Left colon (tissue), 2 donors: Measurements from ENCODE around the gene RBBP8NL. TPM values are rescaled to one million over a fixed set of nuclear protein-coding genes. Genes with fewer than 3 reads are reported as not detected.
A peak's percentile ranks its signal among the peaks of the same experiment; 100 is the strongest.

Source experiments
- ATAC-seq: fragments of 200-7000 bp; cut with Tn5 transposase; one replicate; pipeline ENCODE4 v1.9.1; 2020; ENCODE audit warnings: mild to moderate bottlenecking, moderate library complexity
- DNase-seq, 2 donors: peaks; one replicate each; pipeline ENCODE4 v3.0.0-alpha.2; 2020
- intact Hi-C, 2 donors: fragments of 100-400 bp; cut with DNase I in 1 of 2; cut with micrococcal nuclease in 1 of 2; formaldehyde crosslinking; loops; one replicate each; pipeline versions ENCODE4 v1.11.2 to v1.14.0; 2022; cut with DNase I, micrococcal nuclease
- total RNA-seq, 2 donors: library from RNA; stranded (reverse); fragmentation: NEBNext Ultra II Directional; extraction: Animal tissue kit (Norgen Biotek cat#: 25700); gene quantifications; one replicate each; pipeline ENCODE4 v1.2.1, GENCODE V29; 2021
- donor health status: DM: no; HTN: no; CAD: no.
- donor health status: DM: yes; HTN: yes; CAD: no.

The RBBP8NL gene
- total RNA-seq, 2 donors from 2014 or later = 4.8 to 6.7 TPM

DNA sequence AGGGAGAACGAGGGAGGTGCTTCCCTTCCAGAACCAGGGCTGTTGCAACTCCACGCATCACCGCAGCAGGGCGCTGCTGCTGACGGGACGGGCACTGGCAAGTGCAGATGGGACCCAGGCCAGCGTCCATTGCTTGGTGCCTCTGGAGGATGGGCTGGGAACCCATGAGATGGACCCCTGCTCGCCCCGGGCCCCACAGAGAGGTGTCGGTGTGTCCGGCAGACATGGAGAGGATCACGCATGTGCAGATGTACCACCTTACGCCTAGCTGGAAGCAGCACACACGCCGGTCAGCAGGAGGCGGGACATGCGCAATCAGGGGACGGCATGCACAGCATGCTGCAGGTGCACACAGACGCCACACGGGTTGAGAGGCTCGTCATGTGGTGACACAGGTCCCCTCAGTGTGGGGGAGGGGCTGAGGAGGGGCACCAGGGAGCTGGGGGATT, 26.0 kb downstream of the RBBP8NL start:
- intact Hi-C loops = no loop called here
- ATAC-seq = no peak
- no peak for DNase-seq

DNA sequence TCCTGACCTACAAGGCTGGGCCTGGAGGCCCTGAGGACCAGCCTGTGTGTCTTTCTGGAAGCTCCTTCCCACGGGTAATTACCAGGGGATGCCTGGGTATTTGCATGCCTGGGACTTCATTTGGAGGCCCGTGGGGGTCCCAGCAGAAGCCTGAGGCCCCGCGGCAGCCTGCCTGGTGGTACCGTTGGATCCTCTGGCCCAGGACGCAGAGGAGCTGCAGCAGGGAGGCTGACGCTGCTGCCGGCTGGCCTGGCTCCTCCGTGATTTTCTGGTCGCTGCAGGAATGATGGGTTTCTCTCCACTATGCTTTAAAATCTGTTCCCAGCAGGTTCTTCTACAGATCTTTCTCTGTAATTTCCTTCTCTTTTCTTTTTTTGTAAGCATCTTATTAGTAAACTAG, 26.8 kb downstream of the RBBP8NL start:
- DNase-seq (no peak), ATAC-seq (no peak)
- intact Hi-C loops = no loop called here

DNA sequence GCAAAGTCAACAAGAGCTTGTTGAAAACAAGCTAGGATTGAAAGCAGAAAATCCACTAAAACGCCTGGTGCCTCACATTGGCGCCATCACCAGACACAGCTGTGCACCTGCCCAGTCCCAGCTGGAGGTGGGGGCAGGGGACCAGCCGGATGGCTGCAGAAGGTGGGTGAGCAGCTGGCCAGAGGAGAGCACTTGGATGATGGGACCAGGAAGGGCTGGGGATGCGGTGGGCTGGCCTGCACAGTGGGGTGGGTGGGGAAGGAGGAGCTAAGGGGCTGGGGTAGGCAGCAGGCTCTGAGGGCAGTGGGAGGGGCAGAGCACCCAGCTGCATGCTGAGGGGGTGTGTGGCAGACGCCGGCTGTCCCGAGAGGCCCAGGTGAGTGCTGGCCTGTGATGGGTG, 27.3 kb downstream of the RBBP8NL start:
- ATAC-seq (no peak), DNase-seq (no peak)
- intact Hi-C loops = no loop called here

DNA sequence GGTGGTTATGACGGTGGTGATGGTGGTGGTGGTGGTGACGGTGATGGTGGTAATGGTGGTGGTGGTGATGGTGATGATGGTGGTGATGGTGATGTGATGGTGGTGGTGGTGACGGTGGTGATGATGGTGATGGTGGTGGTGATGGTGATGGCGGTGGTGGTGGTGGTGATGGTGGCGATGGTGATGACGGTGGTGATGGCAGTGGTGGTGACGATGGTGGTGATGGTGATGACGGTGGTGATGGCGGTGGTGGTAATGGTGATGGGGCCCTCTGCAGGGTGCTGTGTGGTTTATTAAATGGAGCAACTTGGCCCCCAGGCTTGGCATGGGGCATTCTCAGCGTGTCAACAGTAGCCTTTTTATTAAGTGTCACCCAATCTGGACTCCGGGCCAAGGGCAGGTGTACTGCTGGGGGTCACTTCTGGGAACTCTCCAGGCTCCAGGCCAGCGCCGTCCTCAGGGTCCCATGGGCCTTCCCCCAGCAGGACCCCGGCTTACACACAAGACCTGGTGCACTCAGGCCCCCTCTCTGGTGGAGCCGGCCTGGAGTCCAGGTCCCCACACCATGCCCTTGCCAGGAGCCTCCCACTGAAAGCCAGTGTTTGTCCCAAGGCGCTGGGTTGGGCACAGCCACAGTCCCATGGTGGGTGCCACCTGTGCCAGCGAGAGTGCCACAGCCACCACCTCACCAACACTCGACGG, 29.1 kb downstream of the RBBP8NL start:
- no peak for ATAC-seq
- no peak for DNase-seq
- intact Hi-C loops = no loop called here

DNA sequence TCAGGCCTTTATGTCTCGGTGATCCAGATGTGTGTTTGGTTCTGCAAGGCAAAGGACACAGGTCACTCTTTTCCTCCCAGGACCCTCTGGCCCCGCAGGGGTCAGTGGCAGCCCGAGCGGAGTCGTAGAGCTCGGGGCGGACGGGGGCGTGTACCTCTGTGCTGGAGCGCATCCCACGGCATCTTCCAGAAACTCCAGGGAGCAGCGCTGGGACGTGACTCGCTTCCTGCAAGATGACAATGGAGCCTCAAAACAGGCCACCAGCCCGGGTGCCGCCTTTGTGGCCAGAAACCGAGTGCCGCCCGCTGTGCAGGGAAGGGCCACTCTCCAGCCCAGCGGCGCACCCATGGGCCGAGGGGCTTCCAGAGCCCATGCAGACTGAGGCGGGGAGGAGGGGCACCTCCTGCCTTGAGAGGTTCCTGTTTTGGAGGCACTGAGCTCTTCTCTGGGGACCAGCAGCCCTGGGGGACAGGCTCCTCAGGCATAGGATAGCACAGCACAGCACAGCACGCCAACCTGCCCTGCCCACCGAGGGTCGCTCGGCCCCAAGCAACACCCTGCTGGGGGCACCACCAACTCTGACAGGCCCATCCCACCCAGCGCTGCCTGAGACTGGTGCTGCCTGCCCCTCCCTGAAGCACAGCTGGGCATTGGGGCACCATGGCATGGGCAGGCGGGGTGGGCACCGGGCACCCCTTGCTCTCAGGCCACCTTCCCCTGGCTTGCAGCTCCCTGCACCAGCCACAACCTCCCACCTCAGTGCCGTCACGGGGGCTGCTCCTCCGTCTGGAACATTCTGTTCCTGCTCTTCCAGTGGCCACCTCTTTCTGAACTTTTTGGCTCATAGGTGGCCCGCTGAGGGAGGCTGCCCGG, 30.7 kb downstream of the RBBP8NL start:
- intact Hi-C loops = no loop called here
- ATAC-seq (no peak), DNase-seq (no peak)

DNA sequence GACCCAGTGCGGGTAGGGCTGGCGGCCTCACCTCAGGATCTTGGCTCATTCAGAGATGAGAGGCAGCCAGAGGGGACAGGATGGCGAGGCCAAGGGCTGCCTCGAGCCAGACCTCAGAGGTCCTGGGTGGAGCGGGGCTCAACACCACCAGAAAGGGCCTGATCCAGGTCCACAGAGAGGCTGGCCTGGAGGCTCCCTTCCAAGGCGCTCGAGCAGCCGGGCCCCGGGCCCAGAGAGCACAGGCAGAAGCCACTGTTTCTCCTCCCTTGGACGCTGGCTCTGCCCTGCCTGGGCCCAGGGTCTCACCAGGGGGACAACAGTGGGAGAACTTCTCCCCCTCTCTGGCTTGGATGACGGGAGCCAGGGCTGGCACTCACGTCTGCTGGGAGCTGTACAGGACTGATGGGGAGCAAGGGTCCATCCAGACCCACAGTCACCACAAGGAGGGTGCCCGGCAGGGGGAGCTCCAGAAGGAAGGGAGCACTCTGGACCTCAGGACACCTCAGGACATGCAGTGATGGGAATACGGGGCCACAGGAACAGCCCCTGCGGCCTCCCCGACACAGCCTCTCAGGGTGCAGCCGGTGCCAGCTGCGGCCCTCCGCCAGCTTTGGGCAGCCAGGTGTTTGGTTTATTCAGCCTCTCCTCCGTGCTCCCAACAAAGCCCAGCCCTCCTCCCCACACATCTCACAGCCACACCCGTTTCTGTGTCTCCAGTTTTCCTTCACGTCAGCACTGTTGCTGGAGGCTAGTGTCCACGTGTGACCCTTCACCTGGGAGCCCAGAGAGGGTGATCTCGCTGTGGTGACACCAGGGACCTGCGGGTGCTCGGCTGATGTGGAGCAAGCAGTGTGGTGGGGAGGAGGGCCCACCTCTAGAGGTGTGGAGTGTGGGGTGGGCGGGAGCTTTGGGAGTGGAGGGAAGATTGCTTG, 31.8 kb downstream of the RBBP8NL start:
- peak; percentile 24 for ATAC-seq
- no peak for DNase-seq
- intact Hi-C loops = no loop called here

DNA sequence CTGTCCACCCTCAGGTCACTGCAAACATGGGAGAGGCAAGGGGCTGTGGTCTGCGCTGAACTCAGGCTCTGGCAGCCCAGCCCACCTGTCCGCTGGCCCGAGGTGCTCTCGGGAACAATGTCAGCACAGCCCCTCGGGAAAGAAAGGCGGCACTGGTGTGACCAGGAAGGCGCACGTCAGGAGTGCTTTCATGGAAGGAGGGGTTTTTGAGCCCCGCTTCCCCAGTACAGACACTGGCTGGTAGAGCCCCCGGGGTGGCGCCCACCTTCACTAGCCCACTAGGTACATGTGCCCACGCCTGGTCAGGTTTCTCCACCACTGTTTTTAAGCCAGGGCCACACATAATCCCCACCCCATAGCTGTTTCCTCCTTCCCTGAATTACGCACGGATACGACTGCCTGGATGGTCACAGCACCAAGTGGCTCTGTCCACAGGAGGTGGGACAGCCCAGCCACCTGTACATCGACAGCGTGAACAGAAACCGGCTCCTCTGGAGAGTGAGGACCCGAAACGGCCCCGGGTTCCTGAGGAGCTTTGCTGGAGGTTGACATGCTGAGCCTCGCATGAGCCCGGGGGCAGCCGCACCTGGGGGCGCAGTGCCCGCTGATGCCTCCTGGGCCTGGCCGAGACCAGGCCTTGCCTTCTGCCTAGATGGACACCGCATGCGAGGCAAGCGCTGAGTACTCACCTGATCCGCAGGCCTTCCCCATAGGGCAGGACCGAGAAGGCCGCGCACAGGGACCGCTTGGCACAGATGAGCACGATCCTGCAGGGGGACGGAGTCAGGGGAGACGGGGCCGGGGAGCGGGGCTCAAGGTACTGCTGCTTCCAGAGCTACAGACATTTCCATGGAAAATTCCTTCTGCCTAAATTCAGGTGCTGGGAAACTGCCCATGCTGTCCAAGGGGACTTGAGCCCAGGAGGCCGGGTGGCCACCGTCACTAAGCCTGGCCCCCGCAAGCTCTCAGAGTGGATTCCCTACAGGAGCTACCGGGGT, 32.8 kb downstream of the RBBP8NL start:
- ATAC-seq = no peak
- no peak for DNase-seq
- intact Hi-C loops = no loop called here

DNA sequence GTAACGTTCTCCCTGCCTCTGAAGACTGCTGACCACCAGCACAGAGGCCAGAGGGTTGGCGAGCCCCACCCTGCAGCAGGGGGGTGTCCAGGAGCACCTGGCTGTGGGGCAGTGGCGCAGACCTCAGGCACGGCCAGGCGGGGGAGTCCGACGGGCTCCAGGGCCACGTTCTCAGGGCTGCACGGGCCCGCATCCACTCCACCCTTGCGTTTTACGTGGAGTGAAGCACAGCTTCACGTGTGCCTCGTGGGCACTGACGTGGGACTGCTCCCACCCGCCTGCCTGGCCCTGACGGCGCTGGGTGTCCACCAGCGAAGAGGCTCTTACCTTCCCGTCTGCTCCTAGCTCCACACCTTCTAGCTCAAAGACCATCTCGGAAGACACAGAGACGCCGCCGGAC, 33.5 kb downstream of the RBBP8NL start:
- intact Hi-C loops = no loop called here
- no peak for ATAC-seq
- DNase-seq = no peak

DNA sequence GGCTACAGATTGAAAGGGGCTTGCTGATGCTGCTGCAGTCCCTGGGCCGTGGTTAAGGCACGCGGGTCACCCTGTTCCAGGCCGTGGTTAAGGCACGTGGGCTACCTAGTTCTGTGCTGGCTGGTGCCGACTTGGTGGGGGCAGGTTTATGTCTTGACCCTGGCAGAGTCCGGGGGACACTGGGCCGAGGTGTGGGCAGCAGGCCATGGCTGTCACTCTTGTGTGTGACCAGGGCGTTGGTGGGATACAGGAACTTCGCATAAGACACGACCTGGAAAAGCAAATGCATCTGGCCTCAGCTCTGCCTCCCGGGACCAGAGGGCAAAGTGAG, 34.0 kb downstream of the RBBP8NL start:
- no peak for ATAC-seq
- no peak for DNase-seq
- intact Hi-C loops = no loop called here

DNA sequence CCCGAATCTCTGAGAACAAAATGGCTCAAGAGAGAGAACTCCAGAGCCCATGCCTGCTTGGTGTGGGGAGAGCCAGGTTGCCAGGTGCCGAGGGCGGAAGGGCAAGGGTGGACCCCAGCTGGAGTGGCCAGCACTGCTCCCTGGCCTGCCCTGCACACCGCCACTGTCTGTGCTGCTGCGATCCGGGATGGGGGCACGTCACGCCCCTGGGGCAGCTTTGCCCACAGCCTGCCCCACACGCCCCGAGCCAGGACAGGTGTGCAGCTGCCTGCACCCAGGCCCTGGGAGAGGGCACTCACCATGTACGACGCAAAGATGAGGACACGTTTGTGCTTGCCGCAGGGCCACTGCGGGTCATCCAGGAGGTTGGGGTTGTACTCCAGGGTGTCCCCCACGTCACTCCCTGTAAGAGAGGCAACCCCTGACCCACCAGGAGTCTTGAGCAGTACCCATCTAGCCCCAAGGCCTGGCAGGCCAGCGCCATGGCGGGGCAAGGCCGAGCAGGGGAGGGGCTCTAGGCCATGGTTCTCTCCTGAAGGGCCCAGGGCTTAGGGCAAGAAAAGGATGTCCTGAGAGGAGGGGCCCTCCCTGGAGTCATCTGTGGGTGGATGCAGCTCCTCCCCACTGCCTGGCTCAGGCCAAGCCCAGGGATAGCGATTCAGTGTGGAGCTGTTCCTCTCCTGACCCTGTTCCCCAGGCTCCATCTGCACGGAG, 34.6 kb downstream of the RBBP8NL start:
- intact Hi-C loops = no loop called here
- ATAC-seq = no peak
- DNase-seq = no peak

DNA sequence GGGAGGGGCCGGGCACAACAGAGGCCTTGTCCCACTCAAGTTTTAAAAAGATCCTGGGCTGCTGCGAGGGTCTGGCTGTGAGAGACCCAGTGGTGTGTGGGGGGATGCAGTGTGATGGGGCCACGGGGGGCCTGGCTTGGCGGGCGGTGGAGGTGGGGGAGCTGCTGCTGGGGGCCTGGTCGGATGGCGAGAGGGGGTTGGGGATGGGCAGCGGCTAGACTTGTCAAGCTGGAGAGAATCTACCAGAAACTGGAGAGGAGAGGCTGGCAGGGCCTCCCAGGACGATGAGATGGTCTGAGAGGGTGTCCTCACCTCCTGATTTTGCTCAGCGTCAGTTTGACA, 35.3 kb downstream of the RBBP8NL start:
- ATAC-seq (no peak), DNase-seq (no peak)
- intact Hi-C loops = no loop called here

DNA sequence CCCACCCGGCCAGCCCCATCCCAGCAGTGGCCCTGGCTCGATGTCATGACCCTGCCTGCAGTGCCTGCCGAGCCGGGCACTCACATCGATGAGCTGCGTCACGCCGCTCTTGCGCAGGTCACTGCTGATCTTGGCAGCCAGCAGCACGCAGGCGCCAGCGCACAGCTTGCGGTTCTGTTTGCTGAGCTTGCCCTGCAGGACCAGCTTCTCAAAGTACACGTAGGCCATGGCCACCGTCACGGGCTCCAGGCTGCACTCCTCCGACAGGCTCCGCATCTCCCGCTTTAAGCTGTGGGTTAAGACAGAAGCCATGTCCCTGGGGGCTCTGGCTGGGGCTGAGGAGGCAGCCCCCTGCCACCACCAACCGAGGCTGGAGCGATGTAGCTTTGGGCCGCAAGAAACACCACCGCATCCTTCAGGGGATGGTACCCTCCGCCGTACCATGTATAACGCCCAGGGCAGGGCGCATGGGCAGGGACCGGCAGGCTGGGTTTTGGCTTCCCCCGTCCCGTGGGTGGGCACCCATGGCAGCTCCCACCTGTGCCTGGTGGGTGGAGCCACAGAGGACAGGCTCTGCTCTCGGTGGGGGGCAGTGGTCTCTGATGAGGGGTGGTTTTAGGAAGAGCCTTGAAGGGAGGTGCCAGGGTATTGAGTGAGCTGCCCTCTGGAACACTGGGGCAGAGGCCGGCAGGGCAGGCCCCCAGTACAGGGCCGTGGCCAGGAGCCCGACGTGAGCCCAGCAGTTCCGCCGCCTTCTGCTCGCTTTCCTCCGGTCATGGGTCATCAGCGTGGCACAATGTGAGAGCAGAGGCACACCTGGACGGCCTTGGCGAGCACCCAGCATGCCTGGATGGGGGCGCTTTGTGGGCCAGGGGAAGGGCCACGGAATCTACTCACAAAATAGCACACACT, 35.9 kb downstream of the RBBP8NL start:
- intact Hi-C loops = no loop called here
- ATAC-seq (no peak), DNase-seq (no peak)

DNA sequence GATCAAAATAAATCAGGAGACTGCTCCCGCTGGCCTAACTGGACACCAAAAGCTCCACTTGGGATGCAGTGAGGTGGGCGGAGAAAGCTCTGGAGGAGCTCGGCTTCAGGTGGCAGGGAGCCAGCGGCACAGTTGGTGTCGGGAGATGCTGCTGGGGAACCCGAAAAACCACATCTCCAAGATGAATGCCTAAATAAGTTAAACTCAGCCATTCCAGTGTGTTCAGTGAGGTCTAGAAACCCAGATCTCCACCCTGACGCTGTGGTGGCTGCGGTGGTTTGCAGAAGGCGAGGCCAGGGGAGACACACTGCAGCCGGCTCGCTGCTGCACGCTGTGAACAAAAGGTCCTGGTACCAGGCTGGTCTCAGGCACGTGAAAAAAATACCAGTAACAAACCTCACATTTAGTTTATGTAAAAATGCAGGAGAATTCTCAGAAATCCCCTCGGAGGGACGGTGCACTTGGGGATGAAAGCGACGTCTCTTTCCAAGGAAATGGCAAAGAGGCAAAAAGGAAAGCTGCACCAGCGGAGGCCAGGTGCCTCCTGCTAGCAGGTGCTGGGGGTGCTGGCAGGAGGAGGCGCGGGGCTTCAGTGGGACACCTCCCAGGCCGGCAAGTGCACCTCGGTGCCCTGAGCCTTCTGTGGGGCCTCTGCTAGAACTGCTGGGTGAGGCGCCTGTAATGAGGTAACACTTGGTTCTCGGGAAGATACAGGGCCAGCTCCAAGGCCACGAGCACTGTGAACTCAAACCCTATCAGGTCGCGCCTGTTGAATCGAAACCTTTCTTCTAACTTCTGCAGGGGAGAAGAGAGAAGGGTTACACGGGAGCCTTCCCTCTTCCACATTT, 36.8 kb downstream of the RBBP8NL start:
- intact Hi-C loops = no loop called here
- DNase-seq = no peak
- ATAC-seq = no peak

DNA sequence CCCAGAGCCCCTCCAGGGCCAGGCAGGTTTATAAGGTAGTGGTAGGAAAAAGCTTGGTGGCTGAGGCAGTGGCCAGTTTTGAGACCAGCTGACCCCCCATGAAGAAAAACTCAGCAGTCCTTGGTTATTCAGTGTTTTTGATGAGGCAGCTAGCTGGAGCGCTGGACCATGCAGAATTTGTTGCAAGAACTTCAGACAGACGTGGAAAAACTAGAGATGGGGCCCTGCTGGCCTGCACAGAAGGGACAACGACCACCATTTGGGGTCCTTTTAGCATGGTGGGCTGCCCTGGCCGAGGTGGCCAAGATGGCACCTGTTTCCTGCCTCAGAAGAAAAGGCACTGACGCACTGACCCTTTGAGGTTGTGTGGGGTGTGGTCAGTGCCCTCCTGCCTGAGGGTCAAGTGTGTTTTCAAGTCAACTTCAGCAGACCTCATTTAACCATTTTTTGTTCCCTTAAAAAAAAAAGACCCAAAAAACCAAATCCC, 37.7 kb downstream of the RBBP8NL start:
- DNase-seq (no peak), ATAC-seq (no peak)
- intact Hi-C loops = loop anchor here (10.0 kb wide), 2 partner anchors 85 to 375 kb away; partner anchors contain the start of gene ADRM1 (in 2 of the 2)

DNA sequence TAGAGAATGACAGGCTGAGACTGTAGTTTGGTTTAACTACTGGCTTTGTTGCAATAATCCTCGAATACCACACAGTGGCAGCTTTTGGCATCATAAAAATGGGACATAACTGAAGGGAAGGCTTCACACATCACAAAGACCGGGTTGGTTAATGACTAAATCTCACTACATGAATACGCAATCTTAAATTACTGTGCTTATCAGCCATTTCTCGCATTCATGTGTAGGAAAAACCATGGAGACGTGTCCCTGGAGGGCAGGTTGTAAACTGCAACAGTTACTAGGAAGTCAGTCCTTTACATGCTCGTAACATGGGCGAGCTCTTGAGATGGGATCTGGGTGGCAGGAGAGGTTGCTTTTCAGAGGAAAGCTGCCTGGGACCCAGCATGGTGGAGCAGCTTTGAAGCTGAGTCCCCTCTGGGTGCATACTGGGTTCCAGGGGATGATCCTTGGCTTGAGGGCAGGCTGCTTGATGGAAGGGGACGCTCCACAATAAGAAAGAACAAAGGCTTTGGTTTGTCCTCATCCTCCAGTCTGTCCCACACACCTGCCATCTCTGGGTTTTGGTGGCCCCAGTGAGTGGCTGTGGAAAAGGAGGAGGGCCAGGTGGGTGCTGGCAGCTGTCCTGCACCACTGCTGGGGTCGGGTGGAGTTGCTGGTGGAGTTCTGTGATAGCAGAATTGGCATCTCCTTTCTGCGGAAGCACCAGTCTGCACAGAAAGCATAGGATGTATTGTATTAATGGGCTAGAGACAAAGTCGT, 38.3 kb downstream of the RBBP8NL start:
- DNase-seq = no peak
- intact Hi-C loops = loop anchor here (10.0 kb wide), 2 partner anchors 84 to 374 kb away; partner anchors contain the start of gene ADRM1 (in 2 of the 2)
- ATAC-seq = no peak
